SK-N-SH treated with all-trans-retinoic acid at 6 μM for 48 hours (cell line): ENCODE measurements around the gene ERI2.
A peak's percentile ranks its signal among the peaks of the same experiment; 100 is the strongest.

Experiments used
- ATAC-seq: fragments of 200-7000 bp; cut with Tn5 transposase; 3 replicates; pipeline ENCODE4 v1.9.1; 2020; ENCODE audit warnings: mild to moderate bottlenecking, moderate library complexity
- ARNTL ChIP-seq: fragments of 450-650 bp; formaldehyde crosslinking; IDR thresholded peaks from 2 replicates; pipeline ENCODE4 v1.5.0; 2020; ENCODE audit warnings: low read depth, mild to moderate bottlenecking, moderate library complexity, borderline replicate concordance
- BACH2 ChIP-seq: fragments of 250-450 bp; sonication (Bioruptor Pico); IDR thresholded peaks from 2 replicates; pipeline ENCODE4 v1.9.0; 2021; ENCODE audit warnings: mild to moderate bottlenecking, borderline replicate concordance
- ESRRG ChIP-seq: fragments of 250-450 bp; sonication (Bioruptor Pico); IDR thresholded peaks from 2 replicates; pipeline ENCODE4 v1.6.1; 2021; ENCODE audit warnings: mild to moderate bottlenecking
- GLIS3 ChIP-seq: fragments of 250-450 bp; sonication (Bioruptor Pico); IDR thresholded peaks from 2 replicates; pipeline ENCODE4 v1.5.0; 2020; ENCODE audit warnings: mild to moderate bottlenecking, moderate library complexity
- ISL1 ChIP-seq: fragments of 250-450 bp; sonication (Bioruptor Pico); IDR thresholded peaks from 2 replicates; pipeline ENCODE4 v2.1.2; 2022; ENCODE audit warnings: mild to moderate bottlenecking, moderate library complexity
- OSR1 ChIP-seq: fragments of 250-450 bp; sonication (Bioruptor Pico); IDR thresholded peaks from 2 replicates; pipeline ENCODE4 v1.8.0; 2022; ENCODE audit warnings: moderate library complexity, mild to moderate bottlenecking, inconsistent platforms
- PPARA ChIP-seq: fragments of 250-450 bp; sonication (Bioruptor Pico); IDR thresholded peaks from 2 replicates; pipeline ENCODE4 v1.5.0; 2020; ENCODE audit warnings: mild to moderate bottlenecking, borderline replicate concordance
- RARB ChIP-seq: fragments of 250-450 bp; sonication (Bioruptor Pico); IDR thresholded peaks from 2 replicates; pipeline ENCODE4 v1.8.0; 2021; ENCODE audit warnings: mild to moderate bottlenecking, moderate library complexity
- SNAI2 ChIP-seq: fragments of 250-450 bp; sonication (Bioruptor Pico); IDR thresholded peaks from 2 replicates; pipeline ENCODE4 v1.5.0; 2020; ENCODE audit warnings: mild to moderate bottlenecking, moderate library complexity
- TCF4 ChIP-seq: fragments of 250-450 bp; sonication (Bioruptor Pico); IDR thresholded peaks from 2 replicates; pipeline ENCODE4 v1.8.0; 2021; ENCODE audit warnings: mild to moderate bottlenecking, moderate library complexity, borderline replicate concordance
- TOX ChIP-seq: fragments of 250-450 bp; sonication (Bioruptor Pico); IDR thresholded peaks from 2 replicates; pipeline ENCODE4 v1.8.0; 2021; ENCODE audit warnings: mild to moderate bottlenecking, moderate library complexity, borderline replicate concordance
- TSHZ2 ChIP-seq: fragments of 250-450 bp; sonication (Bioruptor Pico); IDR thresholded peaks from 2 replicates; pipeline ENCODE4 v1.5.0; 2020; ENCODE audit warnings: mild to moderate bottlenecking, moderate library complexity
- ZC3H10 ChIP-seq: fragments of 250-450 bp; sonication (Bioruptor Pico); IDR thresholded peaks from 2 replicates; pipeline ENCODE4 v1.5.1; 2021; ENCODE audit warnings: mild to moderate bottlenecking, moderate library complexity
- ZFP3 ChIP-seq: fragments of 250-450 bp; sonication (Bioruptor Pico); IDR thresholded peaks from 2 replicates; pipeline ENCODE4 v1.5.0; 2020; ENCODE audit warnings: mild to moderate bottlenecking, moderate library complexity
- ZFP30 ChIP-seq: fragments of 450-650 bp; formaldehyde crosslinking; IDR thresholded peaks from 2 replicates; pipeline ENCODE4 v1.5.0; 2022; ENCODE audit warnings: mild to moderate bottlenecking, moderate library complexity
- ZNF565 ChIP-seq: fragments of 450-650 bp; formaldehyde crosslinking; conservative IDR thresholded peaks from 2 replicates; pipeline ENCODE4 v1.5.0; 2020; ENCODE audit warnings: low read depth, mild to moderate bottlenecking, moderate library complexity
- ZNF70 ChIP-seq: fragments of 450-650 bp; formaldehyde crosslinking; IDR thresholded peaks from 2 replicates; pipeline ENCODE4 v1.5.0; 2020; ENCODE audit warnings: mild to moderate bottlenecking, moderate library complexity
- ZNF8 ChIP-seq: fragments of 450-650 bp; formaldehyde crosslinking; IDR thresholded peaks from 2 replicates; pipeline ENCODE4 v1.5.0; 2020; ENCODE audit warnings: mild to moderate bottlenecking, moderate library complexity
- TF ChIP-seq, protein P1 (sequence below): fragments of 250-450 bp; sonication (Bioruptor Pico); IDR thresholded peaks from 2 replicates; pipeline ENCODE4 v1.5.1; 2020; ENCODE audit warnings: low read depth, mild to moderate bottlenecking, moderate library complexity
- TF ChIP-seq, protein P2 (sequence below): fragments of 250-450 bp; sonication (Bioruptor Pico); IDR thresholded peaks from 2 replicates; pipeline ENCODE4 v1.8.0; 2020; ENCODE audit warnings: mild to moderate bottlenecking, moderate library complexity, borderline replicate concordance
- TF ChIP-seq, protein P3 (sequence below): fragments of 250-450 bp; sonication (Bioruptor Pico); IDR thresholded peaks from 2 replicates; pipeline ENCODE4 v1.8.0; 2021; ENCODE audit warnings: low read depth, mild to moderate bottlenecking, moderate library complexity, borderline replicate concordance

ERI2 gene

DNA sequence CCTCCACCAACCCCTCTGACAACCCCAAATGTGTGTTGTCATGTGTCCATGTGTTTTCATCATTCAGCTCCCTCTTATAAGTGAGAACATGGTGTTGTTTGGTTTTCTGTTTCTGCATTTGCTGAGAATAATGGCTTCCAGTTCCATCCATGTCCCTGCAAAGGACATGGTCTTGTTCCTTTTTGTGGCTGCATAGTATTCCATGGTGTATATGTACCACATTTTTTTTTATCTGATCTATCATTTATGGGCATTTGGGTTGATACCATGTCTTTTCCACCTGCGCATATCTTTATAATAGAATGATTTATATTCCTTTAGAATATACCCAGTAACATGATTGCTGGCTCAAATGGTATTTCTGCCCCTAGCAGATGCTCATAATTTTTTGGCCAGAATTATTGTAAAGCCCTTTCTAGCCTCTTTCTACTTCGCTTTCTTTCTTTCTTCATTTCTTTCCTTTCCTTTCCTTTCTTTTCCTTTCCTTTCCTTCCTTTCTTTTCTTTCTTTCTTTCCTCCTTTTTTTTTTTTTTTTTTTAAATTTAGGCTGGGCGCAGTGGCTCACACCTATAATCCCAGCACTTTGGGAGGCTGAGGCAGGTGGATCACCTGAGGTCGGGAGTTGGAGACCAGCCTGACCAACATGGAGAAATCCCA, 12.8 kb upstream of the ERI2 start:
- no peak for ATAC-seq
- TF ChIP-seq ZNF8 (CRISPR knock-in tag): peak; percentile 80
- TF ChIP-seq, protein P1, sequence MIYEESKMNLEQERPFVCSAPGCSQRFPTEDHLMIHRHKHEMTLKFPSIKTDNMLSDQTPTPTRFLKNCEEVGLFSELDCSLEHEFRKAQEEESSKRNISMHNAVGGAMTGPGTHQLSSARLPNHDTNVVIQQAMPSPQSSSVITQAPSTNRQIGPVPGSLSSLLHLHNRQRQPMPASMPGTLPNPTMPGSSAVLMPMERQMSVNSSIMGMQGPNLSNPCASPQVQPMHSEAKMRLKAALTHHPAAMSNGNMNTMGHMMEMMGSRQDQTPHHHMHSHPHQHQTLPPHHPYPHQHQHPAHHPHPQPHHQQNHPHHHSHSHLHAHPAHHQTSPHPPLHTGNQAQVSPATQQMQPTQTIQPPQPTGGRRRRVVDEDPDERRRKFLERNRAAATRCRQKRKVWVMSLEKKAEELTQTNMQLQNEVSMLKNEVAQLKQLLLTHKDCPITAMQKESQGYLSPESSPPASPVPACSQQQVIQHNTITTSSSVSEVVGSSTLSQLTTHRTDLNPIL (CRISPR knock-in tag): no peak
- TF ChIP-seq TOX (CRISPR knock-in tag): no peak
- TF ChIP-seq, all 23 proteins: peak for 1

DNA sequence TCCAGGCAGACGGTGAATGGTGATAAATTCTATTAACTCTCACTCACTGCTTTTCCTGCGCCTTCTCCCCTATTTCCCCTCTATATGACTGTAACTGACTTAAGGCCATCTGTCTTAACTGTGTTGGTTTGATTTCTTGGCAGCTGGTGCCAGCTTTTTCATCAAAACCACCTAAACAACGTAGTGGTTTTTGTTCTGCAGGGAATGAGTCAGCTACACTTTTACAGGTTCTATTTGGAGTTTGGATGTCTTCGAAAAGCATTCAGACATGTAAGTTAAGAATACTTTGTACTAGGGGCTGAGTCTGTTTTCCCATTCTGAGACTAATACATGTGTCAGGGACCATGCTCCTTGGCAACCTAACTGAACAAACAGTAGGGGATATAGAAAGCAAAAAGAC, 8.5 kb upstream of the ERI2 start:
- TF ChIP-seq, protein P2, sequence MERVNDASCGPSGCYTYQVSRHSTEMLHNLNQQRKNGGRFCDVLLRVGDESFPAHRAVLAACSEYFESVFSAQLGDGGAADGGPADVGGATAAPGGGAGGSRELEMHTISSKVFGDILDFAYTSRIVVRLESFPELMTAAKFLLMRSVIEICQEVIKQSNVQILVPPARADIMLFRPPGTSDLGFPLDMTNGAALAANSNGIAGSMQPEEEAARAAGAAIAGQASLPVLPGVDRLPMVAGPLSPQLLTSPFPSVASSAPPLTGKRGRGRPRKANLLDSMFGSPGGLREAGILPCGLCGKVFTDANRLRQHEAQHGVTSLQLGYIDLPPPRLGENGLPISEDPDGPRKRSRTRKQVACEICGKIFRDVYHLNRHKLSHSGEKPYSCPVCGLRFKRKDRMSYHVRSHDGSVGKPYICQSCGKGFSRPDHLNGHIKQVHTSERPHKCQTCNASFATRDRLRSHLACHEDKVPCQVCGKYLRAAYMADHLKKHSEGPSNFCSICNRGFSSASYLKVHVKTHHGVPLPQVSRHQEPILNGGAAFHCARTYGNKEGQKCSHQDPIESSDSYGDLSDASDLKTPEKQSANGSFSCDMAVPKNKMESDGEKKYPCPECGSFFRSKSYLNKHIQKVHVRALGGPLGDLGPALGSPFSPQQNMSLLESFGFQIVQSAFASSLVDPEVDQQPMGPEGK (CRISPR knock-in tag): no peak
- no peak; the same call in 2 of the 3 replicates for ATAC-seq

- TF ChIP-seq PPARA (CRISPR knock-in tag): no peak
- TF ChIP-seq OSR1: no peak
- no peak for TF ChIP-seq ISL1
- TF ChIP-seq ARNTL (CRISPR knock-in tag): no peak
- no peak for TF ChIP-seq BACH2 (CRISPR knock-in tag)
- TF ChIP-seq, protein P3, sequence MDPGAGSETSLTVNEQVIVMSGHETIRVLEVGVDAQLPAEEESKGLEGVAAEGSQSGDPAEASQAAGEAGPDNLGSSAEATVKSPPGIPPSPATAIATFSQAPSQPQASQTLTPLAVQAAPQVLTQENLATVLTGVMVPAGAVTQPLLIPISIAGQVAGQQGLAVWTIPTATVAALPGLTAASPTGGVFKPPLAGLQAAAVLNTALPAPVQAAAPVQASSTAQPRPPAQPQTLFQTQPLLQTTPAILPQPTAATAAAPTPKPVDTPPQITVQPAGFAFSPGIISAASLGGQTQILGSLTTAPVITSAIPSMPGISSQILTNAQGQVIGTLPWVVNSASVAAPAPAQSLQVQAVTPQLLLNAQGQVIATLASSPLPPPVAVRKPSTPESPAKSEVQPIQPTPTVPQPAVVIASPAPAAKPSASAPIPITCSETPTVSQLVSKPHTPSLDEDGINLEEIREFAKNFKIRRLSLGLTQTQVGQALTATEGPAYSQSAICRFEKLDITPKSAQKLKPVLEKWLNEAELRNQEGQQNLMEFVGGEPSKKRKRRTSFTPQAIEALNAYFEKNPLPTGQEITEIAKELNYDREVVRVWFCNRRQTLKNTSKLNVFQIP (CRISPR knock-in tag): no peak
- TF ChIP-seq ZC3H10 (CRISPR knock-in tag): no peak
- TF ChIP-seq ZNF8 (CRISPR knock-in tag): no peak
- no peak for TF ChIP-seq TOX (CRISPR knock-in tag)
- no peak for TF ChIP-seq ZNF70 (CRISPR knock-in tag)
- TF ChIP-seq ZNF565: no peak
- no peak for TF ChIP-seq GLIS3
- TF ChIP-seq ESRRG (CRISPR knock-in tag): no peak
- TF ChIP-seq RARB (CRISPR knock-in tag): no peak
- TF ChIP-seq ZFP3 (CRISPR knock-in tag): no peak
- TF ChIP-seq SNAI2 (CRISPR knock-in tag): no peak
- TF ChIP-seq, protein P2 (CRISPR knock-in tag): no peak
- TF ChIP-seq TSHZ2 (CRISPR knock-in tag): no peak
- no peak for TF ChIP-seq ZFP30
- TF ChIP-seq TCF4 (CRISPR knock-in tag): no peak
- TF ChIP-seq, all 23 proteins: peak for 0
- no peak for ATAC-seq
Observed at GRCh38 chr16:20812510-20812909, 6.2 kb upstream of the ERI2 start.
